Endothelial cell (in vitro differentiated cells): ENCODE results near the gene ATAD3A. TPM values are rescaled to one million over a fixed set of nuclear protein-coding genes. Genes with fewer than 3 reads are reported as not detected.

Experiments
- DNase-seq: peaks from one replicate; pipeline ENCODE4 v3.0.0; 2021; ENCODE audit warnings: low spot score
- H3K27ac Mint-ChIP-seq: one replicate; pipeline ENCODE4 v1.8.0; 2021; ENCODE audit warnings: mixed read lengths, inconsistent platforms; ENCODE audit not compliant: unreplicated experiment
- H3K27me3 Mint-ChIP-seq: one replicate; pipeline ENCODE4 v1.8.0; 2021; ENCODE audit warnings: mild to moderate bottlenecking, moderate library complexity, mixed read lengths, inconsistent platforms; ENCODE audit not compliant: unreplicated experiment
- H3K36me3 Mint-ChIP-seq: one replicate; pipeline ENCODE4 v1.8.0; 2021; ENCODE audit warnings: mild to moderate bottlenecking, low read depth, mixed read lengths, inconsistent platforms; ENCODE audit not compliant: unreplicated experiment
- H3K4me1 Mint-ChIP-seq: one replicate; pipeline ENCODE4 v1.8.0; 2021; ENCODE audit warnings: mild to moderate bottlenecking, mixed read lengths, inconsistent platforms; ENCODE audit not compliant: unreplicated experiment
- H3K4me3 Mint-ChIP-seq: one replicate; pipeline ENCODE4 v1.8.0; 2021; ENCODE audit warnings: mild to moderate bottlenecking, mixed read lengths, inconsistent platforms; ENCODE audit not compliant: unreplicated experiment
- H3K9me3 Mint-ChIP-seq: one replicate; pipeline ENCODE4 v1.8.0; 2021; ENCODE audit warnings: mixed read lengths, inconsistent platforms; ENCODE audit not compliant: unreplicated experiment
- total RNA-seq: library from RNA; stranded (reverse); fragmentation: NEBNext Ultra II Directional; extraction: Animal tissue kit (Norgen Biotek cat#: 25700); gene quantifications from one replicate; pipeline ENCODE4 v1.2.1, GENCODE V29; 2021; ENCODE audit not compliant: unreplicated experiment
- TF ChIP-seq, protein P1 (sequence below): fragments of 200-600 bp; sonication (generic); IDR thresholded peaks from one replicate; pipeline ENCODE4 v1.5.0; 2021; ENCODE audit warnings: antibody characterized with exemption; ENCODE audit not compliant: unreplicated experiment

Gene ATAD3A
- total RNA-seq, 1 donor from 2014 or later = 30.4 TPM

GRCh38 chr1:1539310-1540089 is 27.5 kb downstream of the ATAD3A start:
- H3K4me1 Mint-ChIP-seq = peaks cover 8% of the 10 kb centered on the region
- H3K4me3 Mint-ChIP-seq = peak overlapping the region; percentile 65
- peaks cover 19% of the 10 kb centered on the region for H3K27me3 Mint-ChIP-seq
- no peaks in the 10 kb centered on the region for H3K9me3 Mint-ChIP-seq
- peaks cover 5% of the 10 kb centered on the region for H3K36me3 Mint-ChIP-seq
- H3K27ac Mint-ChIP-seq = no peak overlapping the region
- peak; percentile 43 for DNase-seq
- TF ChIP-seq, protein P1, sequence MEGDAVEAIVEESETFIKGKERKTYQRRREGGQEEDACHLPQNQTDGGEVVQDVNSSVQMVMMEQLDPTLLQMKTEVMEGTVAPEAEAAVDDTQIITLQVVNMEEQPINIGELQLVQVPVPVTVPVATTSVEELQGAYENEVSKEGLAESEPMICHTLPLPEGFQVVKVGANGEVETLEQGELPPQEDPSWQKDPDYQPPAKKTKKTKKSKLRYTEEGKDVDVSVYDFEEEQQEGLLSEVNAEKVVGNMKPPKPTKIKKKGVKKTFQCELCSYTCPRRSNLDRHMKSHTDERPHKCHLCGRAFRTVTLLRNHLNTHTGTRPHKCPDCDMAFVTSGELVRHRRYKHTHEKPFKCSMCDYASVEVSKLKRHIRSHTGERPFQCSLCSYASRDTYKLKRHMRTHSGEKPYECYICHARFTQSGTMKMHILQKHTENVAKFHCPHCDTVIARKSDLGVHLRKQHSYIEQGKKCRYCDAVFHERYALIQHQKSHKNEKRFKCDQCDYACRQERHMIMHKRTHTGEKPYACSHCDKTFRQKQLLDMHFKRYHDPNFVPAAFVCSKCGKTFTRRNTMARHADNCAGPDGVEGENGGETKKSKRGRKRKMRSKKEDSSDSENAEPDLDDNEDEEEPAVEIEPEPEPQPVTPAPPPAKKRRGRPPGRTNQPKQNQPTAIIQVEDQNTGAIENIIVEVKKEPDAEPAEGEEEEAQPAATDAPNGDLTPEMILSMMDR = no peak

GRCh38 chr1:1540090-1540817 is 28.3 kb downstream of the ATAD3A start, which contains the start of gene TMEM240:
TMEM240 (minus strand) TSS chr1:1540624; CDS start chr1:1540346, 278 bp downstream.
- H3K27me3 Mint-ChIP-seq = peaks cover 20% of the 10 kb centered on the region
- no peaks in the 10 kb centered on the region for H3K9me3 Mint-ChIP-seq
- peak within 1 kb of the TSS; percentile 65 for H3K4me3 Mint-ChIP-seq
- peaks cover 8% of the 10 kb centered on the region for H3K4me1 Mint-ChIP-seq
- TF ChIP-seq, protein P1 = no peak
- peak within 1 kb of the TSS; percentile 42 for H3K27ac Mint-ChIP-seq
- peaks cover 11% of the 10 kb centered on the region for H3K36me3 Mint-ChIP-seq
- peak; percentile 77 for DNase-seq

- Mint-ChIP-seq H3K9me3 (no peaks in the 10 kb centered on the region), H3K4me3 (peak overlapping the region; percentile 60), H3K36me3 (peaks cover 15% of the 10 kb centered on the region), H3K4me1 (peaks cover 8% of the 10 kb centered on the region), H3K27me3 (peaks cover 22% of the 10 kb centered on the region), H3K27ac (peak overlapping the region; percentile 42)
- DNase-seq = no peak
- TF ChIP-seq, protein P1 = no peak
Observed at GRCh38 chr1:1540818-1541628, 29.1 kb downstream of the ATAD3A start.

DNA sequence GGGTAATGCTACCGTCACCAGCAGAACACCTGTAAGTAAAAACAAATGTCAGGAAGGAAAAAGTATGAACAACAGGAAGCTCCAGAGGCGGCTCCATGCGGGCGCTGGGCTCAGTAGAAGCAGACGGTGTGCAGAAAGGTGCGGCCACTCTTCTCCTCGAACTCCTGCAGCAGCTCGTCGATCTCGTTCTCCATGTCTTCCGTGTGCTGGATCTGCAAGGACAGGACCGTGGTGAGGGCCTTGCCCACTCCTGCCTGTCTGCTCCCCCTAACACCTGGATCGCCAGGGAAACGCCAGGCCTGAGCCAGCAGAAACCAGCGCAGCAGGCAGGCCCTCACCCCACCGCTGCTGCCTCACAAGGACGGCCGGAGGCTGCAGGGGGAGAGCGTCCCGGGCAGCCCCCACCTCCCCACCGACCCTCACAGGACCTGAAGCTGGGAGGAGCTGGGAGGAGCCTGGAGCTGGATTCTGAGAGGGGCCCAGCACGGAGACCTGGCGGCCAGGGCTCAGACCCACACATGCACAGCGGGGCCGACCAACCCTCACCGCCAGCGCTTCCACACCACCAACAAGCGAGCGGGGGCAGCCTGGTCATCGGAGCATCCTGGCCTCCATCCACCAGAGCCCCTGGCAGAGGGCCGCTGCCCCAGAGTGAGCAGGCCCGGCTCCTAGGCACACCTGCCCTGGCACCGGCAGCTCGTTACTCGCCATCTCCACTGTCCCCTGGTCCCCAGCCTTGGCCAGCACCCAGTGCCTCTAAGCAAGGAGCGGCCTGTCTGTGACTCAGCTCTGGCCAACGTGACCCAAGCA is 30.2 kb downstream of the ATAD3A start:
- no peak overlapping the region for H3K27ac Mint-ChIP-seq
- H3K4me1 Mint-ChIP-seq = peaks cover 8% of the 10 kb centered on the region
- no peak for DNase-seq
- peaks cover 15% of the 10 kb centered on the region for H3K36me3 Mint-ChIP-seq
- TF ChIP-seq, protein P1 = no peak
- H3K4me3 Mint-ChIP-seq = peak overlapping the region; percentile 60
- H3K9me3 Mint-ChIP-seq = no peaks in the 10 kb centered on the region
- H3K27me3 Mint-ChIP-seq = peaks cover 19% of the 10 kb centered on the region
